ENCODE measurements around the gene KCNQ1.

Gene KCNQ1

DNA sequence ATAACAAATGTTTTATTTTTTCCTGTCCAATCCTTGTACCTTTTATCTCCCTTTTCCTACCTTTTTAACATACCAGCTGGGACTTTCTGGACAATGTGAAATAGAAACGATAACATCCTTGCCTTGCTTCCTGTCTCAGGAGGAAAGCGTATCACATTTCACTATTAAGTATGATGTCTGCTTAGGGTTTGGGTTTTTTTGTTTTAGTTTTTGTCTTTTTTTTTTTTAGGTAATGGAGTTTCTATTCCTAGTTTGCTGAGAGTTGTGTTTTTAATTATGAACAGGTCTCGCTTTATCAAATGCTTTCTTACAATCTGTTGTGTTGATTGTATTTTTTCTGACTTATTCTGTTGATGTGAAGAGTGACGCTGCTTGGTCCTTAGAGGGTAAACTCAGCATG lies 319.2 kb downstream of the KCNQ1 start:
- Histone ChIP-seq H3K36me3 (ENCODE audit: low read depth) (no peaks in the 10 kb centered on the region), H3K9me3 (ENCODE audit: severe bottlenecking) (no peaks in the 10 kb centered on the region), H3K27me3 (ENCODE audit: insufficient read depth, poor library complexity, severe bottlenecking) (no peaks in the 10 kb centered on the region), H3K27ac (ENCODE audit: poor library complexity, severe bottlenecking) (no peak overlapping the region), H3K4me1 (ENCODE audit: insufficient read depth, poor library complexity, severe bottlenecking) (peaks cover 3% of the 10 kb centered on the region), H3K4me3 (ENCODE audit: severe bottlenecking) (no peak overlapping the region)
- TF ChIP-seq, protein P1, sequence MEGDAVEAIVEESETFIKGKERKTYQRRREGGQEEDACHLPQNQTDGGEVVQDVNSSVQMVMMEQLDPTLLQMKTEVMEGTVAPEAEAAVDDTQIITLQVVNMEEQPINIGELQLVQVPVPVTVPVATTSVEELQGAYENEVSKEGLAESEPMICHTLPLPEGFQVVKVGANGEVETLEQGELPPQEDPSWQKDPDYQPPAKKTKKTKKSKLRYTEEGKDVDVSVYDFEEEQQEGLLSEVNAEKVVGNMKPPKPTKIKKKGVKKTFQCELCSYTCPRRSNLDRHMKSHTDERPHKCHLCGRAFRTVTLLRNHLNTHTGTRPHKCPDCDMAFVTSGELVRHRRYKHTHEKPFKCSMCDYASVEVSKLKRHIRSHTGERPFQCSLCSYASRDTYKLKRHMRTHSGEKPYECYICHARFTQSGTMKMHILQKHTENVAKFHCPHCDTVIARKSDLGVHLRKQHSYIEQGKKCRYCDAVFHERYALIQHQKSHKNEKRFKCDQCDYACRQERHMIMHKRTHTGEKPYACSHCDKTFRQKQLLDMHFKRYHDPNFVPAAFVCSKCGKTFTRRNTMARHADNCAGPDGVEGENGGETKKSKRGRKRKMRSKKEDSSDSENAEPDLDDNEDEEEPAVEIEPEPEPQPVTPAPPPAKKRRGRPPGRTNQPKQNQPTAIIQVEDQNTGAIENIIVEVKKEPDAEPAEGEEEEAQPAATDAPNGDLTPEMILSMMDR (IDR thresholded peaks at IDR 0.05; ENCODE audit: poor library complexity, severe bottlenecking), result no peak
- ATAC-seq (ENCODE audit: low read depth), result no peak
- DNase-seq (ENCODE audit: low spot score), result no peak

DNA sequence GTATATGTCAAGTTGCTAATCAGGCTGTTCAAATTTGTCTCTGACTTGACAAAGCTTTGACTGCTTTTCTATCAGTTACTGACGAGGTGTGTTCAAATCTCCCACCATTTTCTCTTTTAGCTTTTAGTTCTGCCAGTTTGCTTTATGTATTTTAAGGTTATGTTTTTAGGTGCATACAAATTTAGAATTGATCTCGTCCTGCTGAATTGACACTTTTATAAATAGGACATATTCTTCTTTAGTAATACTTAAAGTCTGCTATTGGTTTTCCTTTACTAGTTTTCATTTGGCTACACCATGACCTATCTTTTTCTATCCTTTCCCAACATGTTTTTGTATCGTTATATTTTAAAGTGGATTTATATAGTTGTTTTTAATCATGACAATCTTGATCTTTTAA lies 320.7 kb downstream of the KCNQ1 start:
- Histone ChIP-seq H3K27ac (ENCODE audit: poor library complexity, severe bottlenecking) (no peak overlapping the region), H3K9me3 (ENCODE audit: severe bottlenecking) (no peaks in the 10 kb centered on the region), H3K4me1 (ENCODE audit: insufficient read depth, poor library complexity, severe bottlenecking) (peaks cover 9% of the 10 kb centered on the region), H3K4me3 (ENCODE audit: severe bottlenecking) (no peak overlapping the region), H3K36me3 (ENCODE audit: low read depth) (no peaks in the 10 kb centered on the region), H3K27me3 (ENCODE audit: insufficient read depth, poor library complexity, severe bottlenecking) (no peaks in the 10 kb centered on the region)
- DNase-seq (ENCODE audit: low spot score) (no peak), ATAC-seq (ENCODE audit: low read depth) (no peak)
- TF ChIP-seq, protein P1 (IDR thresholded peaks at IDR 0.05; ENCODE audit: poor library complexity, severe bottlenecking), result no peak

DNA sequence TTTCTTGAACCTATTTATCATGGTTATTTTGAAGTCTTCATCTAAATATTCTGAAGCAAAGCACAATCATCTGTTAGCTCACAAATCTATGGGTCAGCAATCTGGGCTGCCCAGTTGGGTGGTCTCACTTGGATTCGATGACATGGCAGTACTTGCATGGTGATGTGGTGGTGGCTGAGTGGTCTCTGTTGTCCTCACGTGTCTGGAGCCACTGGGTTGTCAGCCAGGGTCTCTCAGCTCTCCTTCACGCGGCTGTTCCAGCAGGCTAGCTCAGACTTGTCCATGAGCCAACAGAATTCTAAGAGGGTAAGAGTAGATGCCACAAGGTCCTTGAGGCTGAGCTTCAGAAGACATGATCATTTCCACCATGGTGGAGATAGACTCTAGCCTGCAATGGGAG lies 321.4 kb downstream of the KCNQ1 start:
- DNase-seq (ENCODE audit: low spot score) (no peak), ATAC-seq (ENCODE audit: low read depth) (no peak)
- Histone ChIP-seq H3K27ac (ENCODE audit: poor library complexity, severe bottlenecking) (no peak overlapping the region), H3K4me3 (ENCODE audit: severe bottlenecking) (no peak overlapping the region), H3K27me3 (ENCODE audit: insufficient read depth, poor library complexity, severe bottlenecking) (no peaks in the 10 kb centered on the region), H3K36me3 (ENCODE audit: low read depth) (no peaks in the 10 kb centered on the region), H3K4me1 (ENCODE audit: insufficient read depth, poor library complexity, severe bottlenecking) (peaks cover 9% of the 10 kb centered on the region), H3K9me3 (ENCODE audit: severe bottlenecking) (no peaks in the 10 kb centered on the region)
- TF ChIP-seq, protein P1 (IDR thresholded peaks at IDR 0.05; ENCODE audit: poor library complexity, severe bottlenecking), result no peak

DNA sequence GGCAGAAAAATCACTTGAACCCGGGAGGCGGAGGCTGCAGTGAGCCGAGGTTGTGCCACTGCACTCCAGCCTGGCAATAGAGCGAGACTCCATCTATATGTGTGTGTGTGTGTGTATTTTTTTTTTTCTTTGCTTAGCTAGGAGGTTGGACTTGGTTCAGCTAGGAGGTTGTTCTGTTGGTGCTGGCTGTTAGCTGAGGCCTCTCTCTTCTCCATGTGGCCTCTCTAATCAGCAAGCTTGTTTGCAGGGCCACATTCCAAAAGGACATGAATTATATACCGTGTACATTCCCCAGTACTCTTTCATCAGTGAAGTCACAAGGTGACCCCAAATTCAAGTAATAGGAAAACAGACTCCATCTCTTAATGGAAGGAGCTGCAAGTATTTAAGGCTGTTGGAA lies 322.3 kb downstream of the KCNQ1 start:
- Histone ChIP-seq H3K4me3 (ENCODE audit: severe bottlenecking) (no peak overlapping the region), H3K9me3 (ENCODE audit: severe bottlenecking) (no peaks in the 10 kb centered on the region), H3K27me3 (ENCODE audit: insufficient read depth, poor library complexity, severe bottlenecking) (no peaks in the 10 kb centered on the region), H3K4me1 (ENCODE audit: insufficient read depth, poor library complexity, severe bottlenecking) (peaks cover 9% of the 10 kb centered on the region), H3K36me3 (ENCODE audit: low read depth) (no peaks in the 10 kb centered on the region), H3K27ac (ENCODE audit: poor library complexity, severe bottlenecking) (no peak overlapping the region)
- no peak for ATAC-seq (ENCODE audit: low read depth)
- TF ChIP-seq, protein P1 (IDR thresholded peaks at IDR 0.05; ENCODE audit: poor library complexity, severe bottlenecking), result no peak
- DNase-seq (ENCODE audit: low spot score), result no peak

DNA sequence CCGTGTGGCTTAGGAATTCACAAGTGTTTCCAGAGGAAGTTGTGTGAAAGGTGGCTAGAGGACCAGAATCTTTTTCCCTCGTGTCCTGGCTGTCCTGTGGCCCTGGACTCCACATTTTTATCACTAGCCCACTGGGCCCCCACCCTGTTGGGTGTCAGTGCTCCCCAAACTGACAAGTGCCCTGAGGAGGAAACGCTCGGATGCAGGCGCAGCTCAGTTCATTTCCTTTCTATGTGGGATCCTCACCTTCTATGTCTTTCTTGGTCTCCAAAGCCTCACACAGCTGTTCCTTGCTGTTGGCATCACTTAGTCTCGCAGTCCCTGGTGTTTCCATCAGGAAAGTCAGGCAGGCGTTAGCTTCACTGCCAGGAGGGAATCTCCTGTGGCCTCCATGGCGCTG lies 323.0 kb downstream of the KCNQ1 start:
- no peak overlapping the region for H3K4me3 ChIP-seq (ENCODE audit: severe bottlenecking)
- no peaks in the 10 kb centered on the region for H3K36me3 ChIP-seq (ENCODE audit: low read depth)
- H3K27ac ChIP-seq (ENCODE audit: poor library complexity, severe bottlenecking), result no peak overlapping the region
- DNase-seq (ENCODE audit: low spot score), result no peak
- peaks cover 9% of the 10 kb centered on the region for H3K4me1 ChIP-seq (ENCODE audit: insufficient read depth, poor library complexity, severe bottlenecking)
- TF ChIP-seq, protein P1 (IDR thresholded peaks at IDR 0.05; ENCODE audit: poor library complexity, severe bottlenecking), result no peak
- no peak for ATAC-seq (ENCODE audit: low read depth)
- H3K9me3 ChIP-seq (ENCODE audit: severe bottlenecking), result no peaks in the 10 kb centered on the region
- no peaks in the 10 kb centered on the region for H3K27me3 ChIP-seq (ENCODE audit: insufficient read depth, poor library complexity, severe bottlenecking)
